IMR-90 (cell line): ENCODE data around the gene ABR. TPM values are rescaled to one million over a fixed set of nuclear protein-coding genes. Genes with fewer than 3 reads are reported as not detected.

Experiments used
- ATAC-seq: fragments of 200-7000 bp; cut with Tn5 transposase; 2 replicates; pipeline ENCODE4 v1.9.1; 2020; ENCODE audit warnings: low read depth, mild to moderate bottlenecking, moderate library complexity
- BruUV-seq: library from RNA; stranded (reverse); fragments of 400-500 nt; replicated peaks from 2 replicates; lab custom pipeline; 2021; lab: Mats Ljungman, UMichigan
- CTCF ChIA-PET: fragments of 300-600 bp; formaldehyde crosslinking; extraction: SDS; loops from one replicate; lab custom pipeline; 2021; ENCODE audit warnings: antibody characterized with exemption; lab: Yijun Ruan, JAX
- POLR2A ChIA-PET: fragments of 300-600 bp; sonication (Branson Sonifier 250); formaldehyde crosslinking; loops from one replicate; lab custom pipeline; 2022; ENCODE audit warnings: antibody characterized with exemption; ENCODE audit not compliant: unreplicated experiment; lab: Charles Lee
- DNase-seq: peaks from one replicate; pipeline ENCODE4 v3.0.0; 2013
- H2AFZ ChIP-seq: replicated peaks from 2 replicates; pipeline ENCODE3; 2013; ENCODE audit warnings: low read length, mild to moderate bottlenecking; ENCODE audit not compliant: poor library complexity
- H2AK5ac ChIP-seq: 2 replicates; pipeline ENCODE4 v1.6.1; 2013; ENCODE audit warnings: low read depth, low read length, inconsistent platforms
- H2AK9ac ChIP-seq: replicated peaks from 2 replicates; pipeline ENCODE3; 2013; ENCODE audit warnings: mild to moderate bottlenecking, low read depth, low read length, moderate library complexity; ENCODE audit not compliant: poor library complexity
- H2BK120ac ChIP-seq: 2 replicates; pipeline ENCODE4 v1.6.1; 2013; ENCODE audit warnings: low read depth, low read length, inconsistent platforms
- H2BK15ac ChIP-seq: 3 replicates; pipeline ENCODE4 v1.6.1; 2013; ENCODE audit warnings: low read depth, low read length, inconsistent platforms
- H2BK20ac ChIP-seq: 2 replicates; pipeline ENCODE4 v1.6.1; 2013; ENCODE audit warnings: low read depth, mild to moderate bottlenecking, inconsistent platforms, low read length, moderate library complexity
- H2BK5ac ChIP-seq: 2 replicates; pipeline ENCODE4 v1.6.1; 2013; ENCODE audit warnings: mild to moderate bottlenecking, low read depth, low read length, inconsistent platforms; ENCODE audit not compliant: poor library complexity, severe bottlenecking
- H3K14ac ChIP-seq: replicated peaks from 2 replicates; pipeline ENCODE4 v1.6.1; 2013; ENCODE audit warnings: low read depth, low read length, inconsistent platforms
- H3K18ac ChIP-seq: 2 replicates; pipeline ENCODE4 v1.6.1; 2013; ENCODE audit warnings: low read depth, low read length, control low read depth
- H3K23ac ChIP-seq: 2 replicates; pipeline ENCODE4 v1.6.1; 2013; ENCODE audit warnings: low read depth, low read length, inconsistent platforms
- H3K27ac ChIP-seq: 2 replicates; pipeline ENCODE4 v1.5.1; 2013; ENCODE audit warnings: mild to moderate bottlenecking, control low read depth, low read length; ENCODE audit not compliant: insufficient read depth
- H3K27me3 ChIP-seq: 2 replicates; pipeline ENCODE4 v1.6.1; 2013; ENCODE audit warnings: low read length; ENCODE audit not compliant: control insufficient read depth, insufficient read depth
- H3K36me3 ChIP-seq: 2 replicates; pipeline ENCODE4 v1.6.1; 2013; ENCODE audit warnings: low read length, mixed read lengths; ENCODE audit not compliant: control insufficient read depth, insufficient read depth
- H3K4ac ChIP-seq: 2 replicates; pipeline ENCODE4 v1.6.1; 2013; ENCODE audit warnings: low read depth, low read length, inconsistent platforms
- H3K4me1 ChIP-seq: 2 replicates; pipeline ENCODE4 v1.6.1; 2013; ENCODE audit warnings: low read length, mixed read lengths; ENCODE audit not compliant: control insufficient read depth, insufficient read depth
- H3K4me2 ChIP-seq: 2 replicates; pipeline ENCODE4 v1.6.1; 2013; ENCODE audit warnings: low read depth, mild to moderate bottlenecking, control low read depth, low read length, moderate library complexity
- H3K4me3 ChIP-seq: 2 replicates; pipeline ENCODE4 v1.5.1; 2013; ENCODE audit warnings: low read depth, mild to moderate bottlenecking, control low read depth, low read length, moderate library complexity; ENCODE audit not compliant: insufficient read depth
- H3K56ac ChIP-seq: 2 replicates; pipeline ENCODE4 v1.6.1; 2013; ENCODE audit warnings: low read length, inconsistent platforms; ENCODE audit not compliant: insufficient read depth; ENCODE audit errors: extremely low read depth
- H3K79me1 ChIP-seq, 2 experiments: 2 replicates each; pipeline ENCODE4 v1.6.1; 2013; ENCODE audit warnings: low read length in 2 of 2, inconsistent platforms in 1 of 2, low read depth in 1 of 2
- H3K9ac ChIP-seq: 2 replicates; pipeline ENCODE4 v1.6.1; 2013; ENCODE audit warnings: low read depth, low read length, control low read depth
- H3K9me1 ChIP-seq: 2 replicates; pipeline ENCODE4 v1.6.1; 2013; ENCODE audit warnings: low read length, inconsistent platforms; ENCODE audit not compliant: insufficient read depth
- H3K9me3 ChIP-seq: 2 replicates; pipeline ENCODE4 v1.6.1; 2013; ENCODE audit warnings: low read length; ENCODE audit not compliant: control insufficient read depth, insufficient read depth
- H4K20me1 ChIP-seq: 2 replicates; pipeline ENCODE4 v1.6.1; 2013; ENCODE audit warnings: low read length, inconsistent platforms; ENCODE audit not compliant: insufficient read depth
- H4K5ac ChIP-seq: 2 replicates; pipeline ENCODE4 v1.6.1; 2013; ENCODE audit warnings: mild to moderate bottlenecking, low read depth, low read length, control low read depth
- H4K8ac ChIP-seq, 2 experiments: 2 replicates each; pipeline ENCODE4 v1.6.1; 2013; ENCODE audit warnings: low read depth in 2 of 2, low read length in 2 of 2, control low read depth in 1 of 2, inconsistent platforms in 1 of 2
- H4K91ac ChIP-seq: 2 replicates; pipeline ENCODE4 v1.6.1; 2013; ENCODE audit warnings: low read depth, low read length, inconsistent platforms; ENCODE audit not compliant: insufficient read depth
- BHLHE40 ChIP-seq: fragments of 150-350 bp; IDR thresholded peaks from 2 replicates; pipeline ENCODE4 v1.6.1; 2016; ENCODE audit warnings: mild to moderate bottlenecking, low read depth, low read length
- CHD1 ChIP-seq: IDR thresholded peaks from 2 replicates; pipeline ENCODE4 v1.6.1; 2012; ENCODE audit warnings: low read depth, low read length, improper control_type of control experiment
- MAFK ChIP-seq: IDR thresholded peaks from 2 replicates; pipeline ENCODE4 v1.6.1; 2012; ENCODE audit warnings: low read depth, low read length, improper control_type of control experiment
- NFE2L2 ChIP-seq: fragments of 150-350 bp; IDR thresholded peaks from 2 replicates; pipeline ENCODE4 v1.6.1; 2016; ENCODE audit warnings: low read depth, mild to moderate bottlenecking, low read length
- POLR2A ChIP-seq: IDR thresholded peaks from 2 replicates; pipeline ENCODE4 v1.6.1; 2012; ENCODE audit warnings: mild to moderate bottlenecking, low read depth, low read length
- RAD21 ChIP-seq: IDR thresholded peaks from 2 replicates; pipeline ENCODE4 v1.6.1; 2012; ENCODE audit warnings: low read length, improper control_type of control experiment
- RFX5 ChIP-seq: IDR thresholded peaks from 2 replicates; pipeline ENCODE4 v1.8.0; 2012; ENCODE audit warnings: low read depth, mild to moderate bottlenecking, low read length, moderate library complexity
- WGBS, 2 experiments: methylation state at CpG; one replicate each; pipeline versions ENCODE4 v1.1.5 to v1.1.7; 2013; ENCODE audit warnings: missing lambda C conversion rate in 2 of 2; ENCODE audit not compliant: insufficient read length in 1 of 2; ENCODE audit errors: extremely low coverage in 2 of 2; 5-methylcytosine and 5-hydroxymethylcytosine counted together
- dilution Hi-C: fragments of 300-500 bp; cut with HindIII; formaldehyde crosslinking; loops from one replicate; pipeline ENCODE4 v1.14.3; 2018; ENCODE audit warnings: low sequenced_read_pairs; ENCODE audit not compliant: unreplicated experiment
- in situ Hi-C: fragments of 300-500 bp; cut with MboI; formaldehyde crosslinking; loops from 3 replicates; pipeline ENCODE4 v1.14.3; 2019; ENCODE audit warnings: low sequenced_read_pairs, inconsistent platforms, mixed read lengths
- intact Hi-C: fragments of 100-400 bp; cut with micrococcal nuclease; formaldehyde crosslinking; loops from 2 replicates; pipeline ENCODE4 v1.10.0; 2022
- polyA plus RNA-seq, 3 experiments: library from polyadenylated mRNA; depleted of rRNA; stranded (reverse); fragments of >200 nt; gene quantifications; 2 replicates each; pipeline ENCODE4 v1.2.3, GENCODE V29; 2012; ENCODE audit warnings: low replicate concordance in 1 of 3
- total RNA-seq: library from RNA; depleted of rRNA; stranded (reverse); fragments of >200 nt; gene quantifications from 2 replicates; pipeline ENCODE4 v1.2.3, GENCODE V29; 2012
- TF ChIP-seq, protein P1 (sequence below): fragments of 150-350 bp; IDR thresholded peaks from 2 replicates; pipeline ENCODE4 v1.6.1; 2016; ENCODE audit warnings: low read depth, mild to moderate bottlenecking, low read length, moderate library complexity, borderline replicate concordance
- TF ChIP-seq, protein P2 (sequence below): conservative IDR thresholded peaks from 2 replicates; pipeline ENCODE4 v1.5.1; 2012; ENCODE audit warnings: mild to moderate bottlenecking, low read depth, low read length, improper control_type of control experiment

Gene ABR
- total and polyA plus RNA-seq, 2 of the 4 experiments (the other 2 are of a cell fraction): 28.3 to 79.7 TPM

- H3K9me1 ChIP-seq: peaks cover 4% of the 10 kb centered on the region; the same call in 1 of the 2 replicates
- H3K23ac ChIP-seq: 0 out of 2 replicates have a peak overlapping the region, but pooled peaks have one; percentile 24
- TF ChIP-seq NFE2L2 (no peak), CHD1 (no peak), POLR2A (no peak), RFX5 (no peak), BHLHE40 (no peak), RAD21 (no peak), MAFK (no peak)
- TF ChIP-seq, protein P1, sequence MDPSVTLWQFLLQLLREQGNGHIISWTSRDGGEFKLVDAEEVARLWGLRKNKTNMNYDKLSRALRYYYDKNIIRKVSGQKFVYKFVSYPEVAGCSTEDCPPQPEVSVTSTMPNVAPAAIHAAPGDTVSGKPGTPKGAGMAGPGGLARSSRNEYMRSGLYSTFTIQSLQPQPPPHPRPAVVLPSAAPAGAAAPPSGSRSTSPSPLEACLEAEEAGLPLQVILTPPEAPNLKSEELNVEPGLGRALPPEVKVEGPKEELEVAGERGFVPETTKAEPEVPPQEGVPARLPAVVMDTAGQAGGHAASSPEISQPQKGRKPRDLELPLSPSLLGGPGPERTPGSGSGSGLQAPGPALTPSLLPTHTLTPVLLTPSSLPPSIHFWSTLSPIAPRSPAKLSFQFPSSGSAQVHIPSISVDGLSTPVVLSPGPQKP: no peak
- TF ChIP-seq, protein P2, sequence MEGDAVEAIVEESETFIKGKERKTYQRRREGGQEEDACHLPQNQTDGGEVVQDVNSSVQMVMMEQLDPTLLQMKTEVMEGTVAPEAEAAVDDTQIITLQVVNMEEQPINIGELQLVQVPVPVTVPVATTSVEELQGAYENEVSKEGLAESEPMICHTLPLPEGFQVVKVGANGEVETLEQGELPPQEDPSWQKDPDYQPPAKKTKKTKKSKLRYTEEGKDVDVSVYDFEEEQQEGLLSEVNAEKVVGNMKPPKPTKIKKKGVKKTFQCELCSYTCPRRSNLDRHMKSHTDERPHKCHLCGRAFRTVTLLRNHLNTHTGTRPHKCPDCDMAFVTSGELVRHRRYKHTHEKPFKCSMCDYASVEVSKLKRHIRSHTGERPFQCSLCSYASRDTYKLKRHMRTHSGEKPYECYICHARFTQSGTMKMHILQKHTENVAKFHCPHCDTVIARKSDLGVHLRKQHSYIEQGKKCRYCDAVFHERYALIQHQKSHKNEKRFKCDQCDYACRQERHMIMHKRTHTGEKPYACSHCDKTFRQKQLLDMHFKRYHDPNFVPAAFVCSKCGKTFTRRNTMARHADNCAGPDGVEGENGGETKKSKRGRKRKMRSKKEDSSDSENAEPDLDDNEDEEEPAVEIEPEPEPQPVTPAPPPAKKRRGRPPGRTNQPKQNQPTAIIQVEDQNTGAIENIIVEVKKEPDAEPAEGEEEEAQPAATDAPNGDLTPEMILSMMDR: no peak
- H3K36me3 ChIP-seq: peaks cover 22% of the 10 kb centered on the region; the same call in 1 of the 2 replicates
- H3K9ac ChIP-seq: no peak overlapping the region
- H2BK20ac ChIP-seq: peak overlapping the region; percentile 36
- ATAC-seq: no peak; the same call in 1 of the 2 replicates
- dilution Hi-C loops: no loop called here
- BruUV-seq: no TSS peak
- no peaks in the 10 kb centered on the region for H3K27me3 ChIP-seq
- H4K91ac ChIP-seq: no peak overlapping the region
- H4K20me1 ChIP-seq: peaks cover 23% of the 10 kb centered on the region
- in situ Hi-C loops: no loop called here
- no peak for DNase-seq
- H3K4me3 ChIP-seq: no peak overlapping the region
- H2BK15ac ChIP-seq: no peak overlapping the region
- POLR2A ChIA-PET: no interaction called here
- peaks cover 17% of the 10 kb centered on the region for H3K4me1 ChIP-seq
- peak overlapping the region; percentile 55; the same call in 1 of the 2 replicates for H2AK5ac ChIP-seq
- no peak overlapping the region; the same call in 1 of the 2 replicates for H3K4me2 ChIP-seq
- peaks cover 10 to 18% of the 10 kb centered on the region in 2 experiments; a peak in 3 of 4 replicates for H3K79me1 ChIP-seq
- peak overlapping the region; percentile 1; the same call in 1 of the 2 replicates for H3K18ac ChIP-seq
- CTCF ChIA-PET: interaction anchor here (0.7 kb wide), 1 partner anchor 91 kb away, joined by 3 read pairs; no protein-coding TSS in a partner anchor
- H2BK120ac ChIP-seq: peak overlapping the region; percentile 41; the same call in 1 of the 2 replicates
- WGBS, 2 experiments: 79% methylated on average over 13 of the region's 20 CpGs; no CpG with 5 or more reads in 1 of the 2 experiments
- peak overlapping the region; percentile 54 for H2AFZ ChIP-seq
- H3K27ac ChIP-seq: peak overlapping the region; percentile 40; the same call in 1 of the 2 replicates
- H3K56ac ChIP-seq: no peak overlapping the region
- intact Hi-C loops: no loop called here
- H2AK9ac ChIP-seq: peak overlapping the region; percentile 37
- peak overlapping the region in 1 of 2 experiments; percentile 22; a peak in 1 of 4 replicates for H4K8ac ChIP-seq
- no peak overlapping the region for H4K5ac ChIP-seq
- peak overlapping the region; percentile 4 for H2BK5ac ChIP-seq
- no peaks in the 10 kb centered on the region for H3K9me3 ChIP-seq
- H3K14ac ChIP-seq: peak overlapping the region; percentile 60
- peak overlapping the region; percentile 30 for H3K4ac ChIP-seq
Measured at GRCh38 chr17:1047879-1048470, 131.8 kb downstream of the ABR start.
